H1 (cell line): ENCODE results near the gene MOB4. TPM values are rescaled to one million over a fixed set of nuclear protein-coding genes. Genes with fewer than 3 reads are reported as not detected.

Experiments used
- BACH1 ChIP-seq: IDR thresholded peaks from 2 replicates; pipeline ENCODE4 v1.6.1; 2012; ENCODE audit warnings: low read length, improper control_type of control experiment
- CBX8 ChIP-seq: fragments of 300-800, 300-1000 bp; sonication (generic); IDR thresholded peaks from 2 replicates; pipeline ENCODE4 v1.7.1; 2016; ENCODE audit warnings: low read depth, low read length, borderline replicate concordance
- JUN ChIP-seq: IDR thresholded peaks from 2 replicates; pipeline ENCODE4 v1.6.1; 2011; ENCODE audit warnings: low read depth, mild to moderate bottlenecking, improper control_type of control experiment, low read length
- POLR2AphosphoS5 ChIP-seq: IDR thresholded peaks from 2 replicates; pipeline ENCODE4 v1.6.1; 2011; ENCODE audit warnings: low read depth, low read length
- SAP30 ChIP-seq: fragments of 300-600 bp; sonication (generic); IDR thresholded peaks from 2 replicates; pipeline ENCODE4 v1.7.1; 2012; ENCODE audit warnings: low read length, moderate library complexity, mild to moderate bottlenecking, inconsistent platforms; ENCODE audit not compliant: insufficient read depth, insufficient replicate concordance
- SP4 ChIP-seq: IDR thresholded peaks from 2 replicates; pipeline ENCODE4 v1.6.1; 2012; ENCODE audit warnings: low read length, inconsistent platforms
- SRF ChIP-seq: IDR thresholded peaks from 2 replicates; pipeline ENCODE4 v1.6.1; 2011; ENCODE audit warnings: mild to moderate bottlenecking, low read depth, low read length, moderate library complexity
- TAF1 ChIP-seq: IDR thresholded peaks from 2 replicates; pipeline ENCODE4 v1.6.1; 2011; ENCODE audit warnings: mild to moderate bottlenecking, low read depth, low read length
- TAF7 ChIP-seq: optimal IDR thresholded peaks from 2 replicates; pipeline ENCODE3; 2011; ENCODE audit warnings: low read depth, mild to moderate bottlenecking, inconsistent platforms, low read length, moderate library complexity, borderline replicate concordance
- TBP ChIP-seq: IDR thresholded peaks from 2 replicates; pipeline ENCODE4 v1.6.1; 2011; ENCODE audit warnings: low read depth, low read length, improper control_type of control experiment
- polyA plus RNA-seq, 7 experiments: library from polyadenylated mRNA; depleted of rRNA in 3 of 7; stranded (reverse) in 5 of 7; unstranded in 2 of 7; fragments of >200 nt in 5 of 7; fragments of 200-250 nt in 2 of 7; gene quantifications; 1 replicate in 5 of 7; 2 replicates in 1 of 7; 4 replicates in 1 of 7; pipeline versions ENCODE4 v1.2.1 to v1.2.3, GENCODE V29; 2011 to 2013; ENCODE audit warnings: missing spikeins in 2 of 7, mixed read lengths in 2 of 7
- total RNA-seq: library from RNA; stranded (reverse); fragmentation: NEBNext Ultra II Directional; extraction: Animal tissue kit (Norgen Biotek cat#: 25700); gene quantifications from 2 replicates; pipeline ENCODE4 v1.2.1, GENCODE V29; 2021
- TF ChIP-seq, protein P1 (sequence below): IDR thresholded peaks from 2 replicates; pipeline ENCODE4 v1.6.1; 2012; ENCODE audit warnings: low read length, inconsistent platforms

The MOB4 gene
- total and polyA plus RNA-seq, 2 of the 8 experiments (the other 6 are each of a cell fraction or from before 2014, with no cell fraction given): 51.5 to 54.2 TPM

DNA sequence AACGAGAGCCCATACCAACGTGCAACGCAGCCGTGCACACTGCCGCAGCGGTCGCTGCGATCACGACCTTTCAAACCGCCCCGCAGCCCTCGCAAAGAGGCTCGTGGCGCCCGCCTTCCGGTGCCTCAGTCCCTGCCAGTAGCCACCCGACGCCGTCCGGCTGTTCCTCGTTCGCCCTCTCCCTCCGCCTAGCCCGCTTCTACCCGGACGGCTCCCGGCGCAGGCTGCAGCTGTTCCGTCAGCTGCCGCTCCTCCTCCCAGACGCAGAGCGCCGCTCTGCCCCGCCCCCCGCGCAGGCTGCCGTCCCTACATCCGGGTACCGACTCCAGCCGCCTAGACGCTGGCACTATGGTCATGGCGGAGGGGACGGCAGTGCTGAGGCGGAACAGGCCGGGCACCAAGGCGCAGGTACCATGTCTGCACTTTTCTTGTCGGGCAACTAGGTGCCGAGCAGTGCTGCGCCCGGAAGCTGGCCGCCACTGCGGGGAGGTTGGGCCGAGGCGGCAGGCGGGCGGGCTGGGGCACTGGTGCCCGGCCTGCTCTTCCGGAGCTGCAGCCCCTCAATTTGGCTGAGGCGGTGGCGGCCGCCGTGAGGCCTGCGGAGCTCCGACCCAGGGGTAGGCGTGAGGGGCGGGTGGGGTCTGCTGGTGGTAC lies at the start of gene MOB4 (continued):
- TF ChIP-seq BACH1 (no peak), SP4 (peak; percentile 86), SAP30 (no peak), POLR2AphosphoS5 (peak; percentile 97), TAF7 (peak; percentile 83), TBP (peak; percentile 92), JUN (no peak), TAF1 (peak; percentile 91), SRF (no peak), CBX8 (no peak)
- TF ChIP-seq, protein P1, sequence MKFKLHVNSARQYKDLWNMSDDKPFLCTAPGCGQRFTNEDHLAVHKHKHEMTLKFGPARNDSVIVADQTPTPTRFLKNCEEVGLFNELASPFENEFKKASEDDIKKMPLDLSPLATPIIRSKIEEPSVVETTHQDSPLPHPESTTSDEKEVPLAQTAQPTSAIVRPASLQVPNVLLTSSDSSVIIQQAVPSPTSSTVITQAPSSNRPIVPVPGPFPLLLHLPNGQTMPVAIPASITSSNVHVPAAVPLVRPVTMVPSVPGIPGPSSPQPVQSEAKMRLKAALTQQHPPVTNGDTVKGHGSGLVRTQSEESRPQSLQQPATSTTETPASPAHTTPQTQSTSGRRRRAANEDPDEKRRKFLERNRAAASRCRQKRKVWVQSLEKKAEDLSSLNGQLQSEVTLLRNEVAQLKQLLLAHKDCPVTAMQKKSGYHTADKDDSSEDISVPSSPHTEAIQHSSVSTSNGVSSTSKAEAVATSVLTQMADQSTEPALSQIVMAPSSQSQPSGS: 0 out of 2 replicates have a peak, but pooled peaks have one; percentile 10
